Posterior vena cava (tissue), 2 donors: ENCODE results near the gene GARIN5B. TPM values are rescaled to one million over a fixed set of nuclear protein-coding genes. Genes with fewer than 3 reads are reported as not detected.
"Not testable (repeated sequence)": the region's sequence is repeated elsewhere in the genome, so short reads cannot be mapped to it uniquely, and the experiment has no call there.

ENCODE experiments used
- DNase-seq: peaks from one replicate; pipeline ENCODE4 v3.0.0-alpha.2; 2020; ENCODE audit warnings: low spot score
- intact Hi-C, 2 donors: fragments of 100-400 bp; cut with DNase I; formaldehyde crosslinking; loops; one replicate each; pipeline versions ENCODE4 v1.14.1 to v1.14.2; 2022 to 2023
- long read RNA-seq, 2 donors: library from polyadenylated mRNA; unstranded; transcript quantifications; one replicate each; pipeline ENCODE4 v2.0.0, GENCODE V29; 2020 to 2021
- total RNA-seq, 2 donors: library from RNA; stranded (reverse); fragmentation: NEBNext Ultra II Directional; extraction: Animal tissue kit (Norgen Biotek cat#: 25700); gene quantifications; one replicate each; pipeline ENCODE4 v1.2.1, GENCODE V29; 2021
- donor health status: DM: yes; HTN: yes; CAD: no.
- donor health status: DM: yes; HTN: yes; CAD: no.

GARIN5B gene
- total RNA-seq, result not detected
- long read RNA-seq, donor 1, result 0 reads
- long read RNA-seq, donor 2, result 0 reads

- no peak for DNase-seq
- intact Hi-C loops, result no loop called here
These were observed at the start of gene GARIN5B for GRCh38 chr19:55362990-55363716. TSS of gene GARIN5B (minus strand) at chr19:55363260. CDS start at chr19:55363066, 194 bp downstream.

GRCh38 chr19:55410168-55410567 is 47.1 kb upstream of the GARIN5B start:
- DNase-seq, result no peak
- intact Hi-C loops, result no loop called here

GRCh38 chr19:55409179-55409578 is 46.1 kb upstream of the GARIN5B start:
- intact Hi-C loops, result not testable (repeated sequence)

GRCh38 chr19:55408533-55408872 is 45.4 kb upstream of the GARIN5B start:
- DNase-seq, result no peak
- intact Hi-C loops, result no loop called here

More at GRCh38 chr19:55409179-55409578, 46.1 kb upstream of the GARIN5B start:
- not testable (repeated sequence) for DNase-seq

GRCh38 chr19:55407800-55408532 is 44.9 kb upstream of the GARIN5B start:
- intact Hi-C loops, result no loop called here
- peak; percentile 100 for DNase-seq

- intact Hi-C loops, DNase-seq: not testable (repeated sequence)
These were observed 44.4 kb upstream of the GARIN5B start, which contains the start of gene UBE2S for GRCh38 chr19:55407550-55407799. TSS of gene UBE2S (minus strand) at chr19:55407788. CDS start at chr19:55407589, 199 bp downstream.

GRCh38 chr19:55406826-55407549 is 43.9 kb upstream of the GARIN5B start:
- DNase-seq, result peak; percentile 86
- intact Hi-C loops, result no loop called here

GRCh38 chr19:55406091-55406825 is 43.2 kb upstream of the GARIN5B start:
- DNase-seq, result no peak
- intact Hi-C loops, result no loop called here

- intact Hi-C loops, result no loop called here
- DNase-seq, result no peak
These were observed 42.6 kb upstream of the GARIN5B start for GRCh38 chr19:55405638-55406037.

GRCh38 chr19:55402509-55402908 is 39.4 kb upstream of the GARIN5B start:
- intact Hi-C loops, result no loop called here
- no peak for DNase-seq

- intact Hi-C loops, DNase-seq: not testable (repeated sequence)
These were observed 38.3 kb upstream of the GARIN5B start for GRCh38 chr19:55401390-55401789.

GRCh38 chr19:55400281-55401087 is 37.4 kb upstream of the GARIN5B start:
- intact Hi-C loops, result loop anchor here in 1 of 2 donors (1.0 kb wide), 1 partner anchor 48 kb away; no protein-coding TSS in a partner anchor
- no peak for DNase-seq

GRCh38 chr19:55398200-55398925 is 35.3 kb upstream of the GARIN5B start:
- no peak for DNase-seq
- intact Hi-C loops, result no loop called here

GRCh38 chr19:55392820-55393761 is 30.0 kb upstream of the GARIN5B start:
- DNase-seq, result no peak
- intact Hi-C loops, result no loop called here

- intact Hi-C loops, result no loop called here
- DNase-seq, result no peak
These were observed 28.9 kb upstream of the GARIN5B start for GRCh38 chr19:55391702-55392615.

GRCh38 chr19:55391191-55391670 is 28.2 kb upstream of the GARIN5B start:
- no peak for DNase-seq
- intact Hi-C loops, result no loop called here
